IMR-90 (cell line): ENCODE measurements around the gene PRR33. TPM values are rescaled to one million over a fixed set of nuclear protein-coding genes. Genes with fewer than 3 reads are reported as not detected.

Source experiments
- ATAC-seq: fragments of 200-7000 bp; cut with Tn5 transposase; 2 replicates; pipeline ENCODE4 v1.9.1; 2020; ENCODE audit warnings: low read depth, mild to moderate bottlenecking, moderate library complexity
- BruUV-seq: library from RNA; stranded (reverse); fragments of 400-500 nt; replicated peaks from 2 replicates; lab custom pipeline; 2021; lab: Mats Ljungman, UMichigan
- CTCF ChIA-PET: fragments of 300-600 bp; formaldehyde crosslinking; extraction: SDS; loops from one replicate; lab custom pipeline; 2021; ENCODE audit warnings: antibody characterized with exemption; lab: Yijun Ruan, JAX
- POLR2A ChIA-PET: fragments of 300-600 bp; sonication (Branson Sonifier 250); formaldehyde crosslinking; loops from one replicate; lab custom pipeline; 2022; ENCODE audit warnings: antibody characterized with exemption; ENCODE audit not compliant: unreplicated experiment; lab: Charles Lee
- DNase-seq: peaks from one replicate; pipeline ENCODE4 v3.0.0; 2013
- H2AFZ ChIP-seq: replicated peaks from 2 replicates; pipeline ENCODE3; 2013; ENCODE audit warnings: low read length, mild to moderate bottlenecking; ENCODE audit not compliant: poor library complexity
- H2AK5ac ChIP-seq: 2 replicates; pipeline ENCODE4 v1.6.1; 2013; ENCODE audit warnings: low read depth, low read length, inconsistent platforms
- H2AK9ac ChIP-seq: replicated peaks from 2 replicates; pipeline ENCODE3; 2013; ENCODE audit warnings: mild to moderate bottlenecking, low read depth, low read length, moderate library complexity; ENCODE audit not compliant: poor library complexity
- H2BK120ac ChIP-seq: 2 replicates; pipeline ENCODE4 v1.6.1; 2013; ENCODE audit warnings: low read depth, low read length, inconsistent platforms
- H2BK15ac ChIP-seq: 3 replicates; pipeline ENCODE4 v1.6.1; 2013; ENCODE audit warnings: low read depth, low read length, inconsistent platforms
- H2BK20ac ChIP-seq: 2 replicates; pipeline ENCODE4 v1.6.1; 2013; ENCODE audit warnings: low read depth, mild to moderate bottlenecking, inconsistent platforms, low read length, moderate library complexity
- H2BK5ac ChIP-seq: 2 replicates; pipeline ENCODE4 v1.6.1; 2013; ENCODE audit warnings: mild to moderate bottlenecking, low read depth, low read length, inconsistent platforms; ENCODE audit not compliant: poor library complexity, severe bottlenecking
- H3K14ac ChIP-seq: replicated peaks from 2 replicates; pipeline ENCODE4 v1.6.1; 2013; ENCODE audit warnings: low read depth, low read length, inconsistent platforms
- H3K18ac ChIP-seq: 2 replicates; pipeline ENCODE4 v1.6.1; 2013; ENCODE audit warnings: low read depth, low read length, control low read depth
- H3K23ac ChIP-seq: 2 replicates; pipeline ENCODE4 v1.6.1; 2013; ENCODE audit warnings: low read depth, low read length, inconsistent platforms
- H3K27ac ChIP-seq: 2 replicates; pipeline ENCODE4 v1.5.1; 2013; ENCODE audit warnings: mild to moderate bottlenecking, control low read depth, low read length; ENCODE audit not compliant: insufficient read depth
- H3K27me3 ChIP-seq: 2 replicates; pipeline ENCODE4 v1.6.1; 2013; ENCODE audit warnings: low read length; ENCODE audit not compliant: control insufficient read depth, insufficient read depth
- H3K36me3 ChIP-seq: 2 replicates; pipeline ENCODE4 v1.6.1; 2013; ENCODE audit warnings: low read length, mixed read lengths; ENCODE audit not compliant: control insufficient read depth, insufficient read depth
- H3K4ac ChIP-seq: 2 replicates; pipeline ENCODE4 v1.6.1; 2013; ENCODE audit warnings: low read depth, low read length, inconsistent platforms
- H3K4me1 ChIP-seq: 2 replicates; pipeline ENCODE4 v1.6.1; 2013; ENCODE audit warnings: low read length, mixed read lengths; ENCODE audit not compliant: control insufficient read depth, insufficient read depth
- H3K4me2 ChIP-seq: 2 replicates; pipeline ENCODE4 v1.6.1; 2013; ENCODE audit warnings: low read depth, mild to moderate bottlenecking, control low read depth, low read length, moderate library complexity
- H3K4me3 ChIP-seq: 2 replicates; pipeline ENCODE4 v1.5.1; 2013; ENCODE audit warnings: low read depth, mild to moderate bottlenecking, control low read depth, low read length, moderate library complexity; ENCODE audit not compliant: insufficient read depth
- H3K56ac ChIP-seq: 2 replicates; pipeline ENCODE4 v1.6.1; 2013; ENCODE audit warnings: low read length, inconsistent platforms; ENCODE audit not compliant: insufficient read depth; ENCODE audit errors: extremely low read depth
- H3K79me1 ChIP-seq, 2 experiments: 2 replicates each; pipeline ENCODE4 v1.6.1; 2013; ENCODE audit warnings: low read length in 2 of 2, inconsistent platforms in 1 of 2, low read depth in 1 of 2
- H3K9ac ChIP-seq: 2 replicates; pipeline ENCODE4 v1.6.1; 2013; ENCODE audit warnings: low read depth, low read length, control low read depth
- H3K9me1 ChIP-seq: 2 replicates; pipeline ENCODE4 v1.6.1; 2013; ENCODE audit warnings: low read length, inconsistent platforms; ENCODE audit not compliant: insufficient read depth
- H3K9me3 ChIP-seq: 2 replicates; pipeline ENCODE4 v1.6.1; 2013; ENCODE audit warnings: low read length; ENCODE audit not compliant: control insufficient read depth, insufficient read depth
- H4K20me1 ChIP-seq: 2 replicates; pipeline ENCODE4 v1.6.1; 2013; ENCODE audit warnings: low read length, inconsistent platforms; ENCODE audit not compliant: insufficient read depth
- H4K5ac ChIP-seq: 2 replicates; pipeline ENCODE4 v1.6.1; 2013; ENCODE audit warnings: mild to moderate bottlenecking, low read depth, low read length, control low read depth
- H4K8ac ChIP-seq, 2 experiments: 2 replicates each; pipeline ENCODE4 v1.6.1; 2013; ENCODE audit warnings: low read depth in 2 of 2, low read length in 2 of 2, control low read depth in 1 of 2, inconsistent platforms in 1 of 2
- H4K91ac ChIP-seq: 2 replicates; pipeline ENCODE4 v1.6.1; 2013; ENCODE audit warnings: low read depth, low read length, inconsistent platforms; ENCODE audit not compliant: insufficient read depth
- MAFK ChIP-seq: IDR thresholded peaks from 2 replicates; pipeline ENCODE4 v1.6.1; 2012; ENCODE audit warnings: low read depth, low read length, improper control_type of control experiment
- WGBS, 2 experiments: methylation state at CpG; one replicate each; pipeline versions ENCODE4 v1.1.5 to v1.1.7; 2013; ENCODE audit warnings: missing lambda C conversion rate in 2 of 2; ENCODE audit not compliant: insufficient read length in 1 of 2; ENCODE audit errors: extremely low coverage in 2 of 2; 5-methylcytosine and 5-hydroxymethylcytosine counted together
- dilution Hi-C: fragments of 300-500 bp; cut with HindIII; formaldehyde crosslinking; loops from one replicate; pipeline ENCODE4 v1.14.3; 2018; ENCODE audit warnings: low sequenced_read_pairs; ENCODE audit not compliant: unreplicated experiment
- in situ Hi-C: fragments of 300-500 bp; cut with MboI; formaldehyde crosslinking; loops from 3 replicates; pipeline ENCODE4 v1.14.3; 2019; ENCODE audit warnings: low sequenced_read_pairs, inconsistent platforms, mixed read lengths
- intact Hi-C: fragments of 100-400 bp; cut with micrococcal nuclease; formaldehyde crosslinking; loops from 2 replicates; pipeline ENCODE4 v1.10.0; 2022
- polyA plus RNA-seq, 3 experiments: library from polyadenylated mRNA; depleted of rRNA; stranded (reverse); fragments of >200 nt; gene quantifications; 2 replicates each; pipeline ENCODE4 v1.2.3, GENCODE V29; 2012; ENCODE audit warnings: low replicate concordance in 1 of 3
- total RNA-seq: library from RNA; depleted of rRNA; stranded (reverse); fragments of >200 nt; gene quantifications from 2 replicates; pipeline ENCODE4 v1.2.3, GENCODE V29; 2012

PRR33 gene
- total and polyA plus RNA-seq, 2 of the 4 experiments (the other 2 are of a cell fraction) = not detected

DNA sequence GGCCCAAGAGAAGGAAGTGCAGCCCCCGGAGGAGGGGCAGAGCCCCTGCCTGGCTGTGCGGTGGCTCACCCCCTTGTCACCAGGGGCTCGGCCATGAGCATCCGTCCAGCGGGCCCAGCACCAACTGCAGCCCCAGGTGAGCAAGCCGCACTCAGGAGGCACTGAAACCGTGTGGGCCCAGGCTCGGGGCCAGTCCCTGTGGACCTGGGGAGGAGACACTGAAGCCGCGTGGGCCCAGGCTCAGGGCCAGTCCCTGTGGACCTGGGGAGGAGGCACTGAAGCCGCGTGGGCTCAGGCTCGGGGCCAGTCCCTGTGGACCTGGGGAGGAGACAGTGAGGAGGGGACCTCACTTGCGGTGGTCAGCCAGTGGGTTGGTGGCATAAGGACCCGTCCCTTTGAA, 24.9 kb downstream of the PRR33 start:
- Histone ChIP-seq H3K27ac (no peak overlapping the region), H3K4ac (no peak overlapping the region), H3K18ac (no peak overlapping the region), H4K20me1 (no peaks in the 10 kb centered on the region), H2BK120ac (no peak overlapping the region), H4K8ac (no peak overlapping the region), H3K9me1 (peaks cover 4% of the 10 kb centered on the region), H3K56ac (no peak overlapping the region), H3K9ac (no peak overlapping the region), H2AFZ (no peak overlapping the region), H3K23ac (no peak overlapping the region), H3K14ac (no peak overlapping the region), H3K36me3 (no peaks in the 10 kb centered on the region), H2BK5ac (no peak overlapping the region), H3K4me2 (no peak overlapping the region), H4K91ac (no peak overlapping the region), H3K4me3 (no peak overlapping the region), H2AK9ac (no peak overlapping the region), H4K5ac (no peak overlapping the region), H2BK20ac (no peak overlapping the region), H3K9me3 (no peaks in the 10 kb centered on the region), H2AK5ac (no peak overlapping the region), H3K4me1 (peaks cover 14% of the 10 kb centered on the region), H3K27me3 (peaks cover 26% of the 10 kb centered on the region; the same call in 1 of the 2 replicates), H2BK15ac (no peak overlapping the region), H3K79me1 (no peaks in the 10 kb centered on the region)
- TF ChIP-seq MAFK = no peak
- dilution Hi-C loops (no loop called here), in situ Hi-C loops (no loop called here), intact Hi-C loops (no loop called here)
- CTCF ChIA-PET = no interaction called here
- ATAC-seq = no peak
- WGBS, 2 experiments = 85% methylated on average over 7 of the region's 15 CpGs; no CpG with 5 or more reads in 1 of the 2 experiments
- BruUV-seq = no TSS peak
- POLR2A ChIA-PET = no interaction called here
- no peak for DNase-seq
